Gastrocnemius medialis (tissue), 4 donors: ENCODE data around the gene MIAT. TPM values are rescaled to one million over a fixed set of nuclear protein-coding genes. Genes with fewer than 3 reads are reported as not detected.
A peak's percentile ranks its signal among the peaks of the same experiment; 100 is the strongest.

ENCODE experiments used
- ATAC-seq, 2 donors: fragments of 150-250 bp; one replicate each; pipeline ENCODE4 v1.9.1; 2016
- DNase-seq, 2 donors: peaks; one replicate each; pipeline ENCODE4 v3.0.0-alpha.2; 2019
- H3K27ac ChIP-seq, 4 donors: fragments of 200-600 bp; sonication (generic); 1 replicate in 1 of 4; 2 replicates in 3 of 4; pipeline ENCODE4 v1.5.1; 2016 to 2018; ENCODE audit warnings: mild to moderate bottlenecking in 2 of 4, moderate library complexity in 1 of 4
- H3K27me3 ChIP-seq, 3 donors: fragments of 200-600 bp; sonication (generic) in 2 of 3; 1 replicate in 1 of 3; 2 replicates in 2 of 3; pipeline versions ENCODE4 v1.5.1 to v1.6.0; 2016 to 2019; ENCODE audit warnings: mild to moderate bottlenecking in 1 of 3, moderate library complexity in 1 of 3
- H3K36me3 ChIP-seq, 2 donors: fragments of 200-600 bp; sonication (generic) in 1 of 2; one replicate each; pipeline ENCODE4 v1.5.1; 2017 to 2018
- H3K4me1 ChIP-seq, 2 donors: fragments of 200-600 bp; sonication (generic) in 1 of 2; one replicate each; pipeline ENCODE4 v1.5.1; 2016 to 2017; ENCODE audit warnings: mild to moderate bottlenecking in 2 of 2
- H3K4me3 ChIP-seq, 4 donors: fragments of 200-600 bp; sonication (generic) in 3 of 4; 1 replicate in 1 of 4; 2 replicates in 3 of 4; pipeline ENCODE4 v1.5.1; 2016 to 2019; ENCODE audit warnings: mild to moderate bottlenecking in 2 of 4
- H3K9me3 ChIP-seq, 3 donors: fragments of 200-600 bp; sonication (generic) in 2 of 3; 1 replicate in 1 of 3; 2 replicates in 2 of 3; pipeline ENCODE4 v1.5.1; 2016 to 2019
- POLR2A ChIP-seq, 2 donors: fragments of 450-650 bp; IDR thresholded peaks; one replicate each; pipeline ENCODE4 v1.6.1; 2017; ENCODE audit warnings: antibody characterized with exemption in 2 of 2, mild to moderate bottlenecking in 2 of 2, moderate library complexity in 2 of 2
- in situ Hi-C, 4 donors: fragments of 200-750 bp; cut with MboI; loops; one replicate each; pipeline versions ENCODE4 v1.15.0 to v1.8.0; 2017; ENCODE audit warnings: low sequenced_read_pairs in 4 of 4
- intact Hi-C: fragments of 100-400 bp; cut with DNase I; formaldehyde crosslinking; loops from one replicate; pipeline ENCODE4 v1.15.1; 2023; ENCODE audit warnings: low total_unique reads
- total RNA-seq, 4 donors: library from RNA; depleted of rRNA; stranded (reverse); fragments of >200 nt; gene quantifications; one replicate each; pipeline versions ENCODE4 v1.1.0 to v1.2.3, GENCODE V29; 2016
- TF ChIP-seq, protein P1 (sequence below), 5 experiments: fragments of 450-650 bp in 3 of 5; fragments of 200-600 bp in 2 of 5; sonication (generic) in 2 of 5; IDR thresholded peaks in 4 of 5; conservative IDR thresholded peaks in 1 of 5; 1 replicate in 4 of 5; 2 replicates in 1 of 5; pipeline ENCODE4 v1.5.1; 2016 to 2019; ENCODE audit warnings: antibody characterized with exemption in 5 of 5, mild to moderate bottlenecking in 3 of 5, moderate library complexity in 3 of 5

Gene MIAT
- total RNA-seq, 4 donors from 2014 or later, result 0.02 to 0.25 (median 0.07) TPM; not detected in 1

DNA sequence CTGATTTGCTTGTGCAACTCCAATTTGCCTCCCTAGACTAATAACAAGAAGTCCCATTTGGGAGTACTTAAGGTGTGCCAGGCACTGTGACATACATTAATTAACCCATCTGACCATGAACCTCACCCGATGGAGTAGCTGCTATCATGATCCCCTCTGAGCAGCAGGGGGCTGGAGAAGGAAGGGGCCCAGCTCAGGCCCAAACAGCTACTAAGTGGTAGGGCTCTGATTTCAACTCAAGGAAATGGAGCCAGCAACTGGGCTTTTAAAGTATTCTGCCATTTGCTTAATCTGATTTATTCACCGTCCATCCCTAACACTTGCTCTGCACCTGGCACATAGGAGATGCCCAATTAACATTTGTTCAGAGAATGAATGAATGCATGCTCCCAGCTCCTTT is 40.7 kb upstream of the MIAT start:
- intact Hi-C loops (no loop called here), in situ Hi-C loops (no loop called here)
- DNase-seq (no peak), ATAC-seq (no peak)
- Histone ChIP-seq H3K4me1 (no peaks in the 10 kb centered on the region), H3K36me3 (no peaks in the 10 kb centered on the region), H3K27ac (no peak overlapping the region), H3K27me3 (peaks cover 0 to 10% (median 8%) of the 10 kb centered on the region in 3 donors), H3K9me3 (no peaks in the 10 kb centered on the region), H3K4me3 (no peak overlapping the region)
- TF ChIP-seq, protein P1, sequence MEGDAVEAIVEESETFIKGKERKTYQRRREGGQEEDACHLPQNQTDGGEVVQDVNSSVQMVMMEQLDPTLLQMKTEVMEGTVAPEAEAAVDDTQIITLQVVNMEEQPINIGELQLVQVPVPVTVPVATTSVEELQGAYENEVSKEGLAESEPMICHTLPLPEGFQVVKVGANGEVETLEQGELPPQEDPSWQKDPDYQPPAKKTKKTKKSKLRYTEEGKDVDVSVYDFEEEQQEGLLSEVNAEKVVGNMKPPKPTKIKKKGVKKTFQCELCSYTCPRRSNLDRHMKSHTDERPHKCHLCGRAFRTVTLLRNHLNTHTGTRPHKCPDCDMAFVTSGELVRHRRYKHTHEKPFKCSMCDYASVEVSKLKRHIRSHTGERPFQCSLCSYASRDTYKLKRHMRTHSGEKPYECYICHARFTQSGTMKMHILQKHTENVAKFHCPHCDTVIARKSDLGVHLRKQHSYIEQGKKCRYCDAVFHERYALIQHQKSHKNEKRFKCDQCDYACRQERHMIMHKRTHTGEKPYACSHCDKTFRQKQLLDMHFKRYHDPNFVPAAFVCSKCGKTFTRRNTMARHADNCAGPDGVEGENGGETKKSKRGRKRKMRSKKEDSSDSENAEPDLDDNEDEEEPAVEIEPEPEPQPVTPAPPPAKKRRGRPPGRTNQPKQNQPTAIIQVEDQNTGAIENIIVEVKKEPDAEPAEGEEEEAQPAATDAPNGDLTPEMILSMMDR (IDR thresholded peaks at IDR 0.05 in 4 of 5, conservative IDR thresholded peaks at IDR 0.05 in 1 of 5), result no peak
- TF ChIP-seq POLR2A (IDR thresholded peaks at IDR 0.05), result no peak

DNA sequence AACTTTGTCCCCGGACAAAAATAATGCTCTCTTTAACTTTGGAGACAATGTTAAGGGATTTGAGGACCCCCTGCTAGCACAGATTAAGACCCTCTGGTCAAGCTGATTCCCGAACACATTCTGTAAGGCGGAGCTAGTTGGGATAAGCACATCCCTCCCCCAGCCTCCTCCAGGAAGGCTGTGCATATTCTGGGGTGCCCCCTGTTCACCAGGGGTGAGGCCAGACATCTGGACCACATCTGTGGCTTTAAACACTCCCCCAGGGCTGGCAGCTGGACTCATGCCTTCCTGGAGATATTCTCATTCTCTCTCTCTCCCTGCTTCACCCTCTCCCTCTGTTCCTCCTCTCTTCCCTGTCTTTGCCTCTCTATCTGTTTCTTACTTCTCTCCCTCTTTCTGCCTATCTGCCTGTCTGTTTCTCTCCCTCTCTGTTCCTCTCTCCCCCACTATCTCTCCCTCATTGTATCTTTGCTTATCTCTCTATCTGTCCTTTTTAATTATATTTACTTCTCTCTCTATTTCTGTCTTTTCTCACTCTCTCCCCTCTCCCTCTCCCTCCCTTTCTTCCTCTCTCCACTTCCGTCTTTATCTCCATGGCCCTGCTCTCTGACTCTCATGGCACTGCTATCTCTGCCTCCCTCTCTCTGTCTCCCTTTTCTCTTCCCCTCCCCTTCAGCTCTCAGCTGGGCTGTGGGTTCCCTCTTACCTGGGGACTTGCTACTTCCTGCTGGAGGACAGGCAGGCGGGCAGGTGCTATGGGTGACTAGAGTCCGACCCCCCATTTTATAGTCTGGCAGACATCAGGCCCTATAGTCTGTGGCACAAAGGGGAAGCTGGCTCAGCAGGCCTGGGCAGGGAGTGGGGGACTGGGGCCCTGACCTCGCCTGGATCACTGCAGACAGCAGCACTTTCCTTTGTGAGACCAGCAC is 39.9 kb upstream of the MIAT start, which contains the start of gene CRYBB1:
Gene CRYBB1, minus strand, starts transcription at position 757 of the 929 bp plus-strand sequence. CDS start 1,708 bp downstream, outside the sequence.
- Histone ChIP-seq H3K4me3 (no peak within 1 kb of the TSS), H3K9me3 (no peaks in the 10 kb centered on the region), H3K36me3 (no peaks in the 10 kb centered on the region), H3K4me1 (no peaks in the 10 kb centered on the region), H3K27ac (no peak within 1 kb of the TSS), H3K27me3 (peaks cover 0 to 10% (median 7%) of the 10 kb centered on the region in 3 donors)
- intact Hi-C loops (no loop called here), in situ Hi-C loops (no loop called here)
- TF ChIP-seq, protein P1 (IDR thresholded peaks at IDR 0.05 in 4 of 5, conservative IDR thresholded peaks at IDR 0.05 in 1 of 5), result no peak
- TF ChIP-seq POLR2A (IDR thresholded peaks at IDR 0.05), result no peak
- ATAC-seq, result no peak
- peak in 1 of 2 donors; percentile 6 for DNase-seq

DNA sequence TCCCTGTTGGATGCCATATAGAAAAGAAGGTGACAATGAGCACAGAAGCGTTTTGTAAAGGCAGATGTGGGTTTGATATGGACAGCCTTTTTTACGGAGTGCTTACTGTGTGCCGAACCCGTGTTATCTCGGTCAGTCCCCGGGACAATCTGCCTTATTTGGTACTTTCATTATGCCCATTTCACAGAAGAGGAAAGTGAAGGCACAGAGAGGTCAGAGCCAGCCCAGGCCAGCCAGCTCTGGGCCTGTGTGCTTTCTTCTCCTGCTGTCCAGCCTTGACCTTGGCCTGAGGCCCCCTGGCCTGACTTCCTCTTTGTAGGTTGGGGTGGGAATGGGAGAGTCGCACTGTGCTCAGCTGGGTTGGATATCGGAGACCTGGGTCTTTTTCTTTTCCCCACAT is 38.9 kb upstream of the MIAT start:
- no peaks in the 10 kb centered on the region for H3K4me1 ChIP-seq
- no peaks in the 10 kb centered on the region for H3K36me3 ChIP-seq
- ATAC-seq, result no peak
- H3K9me3 ChIP-seq, result no peaks in the 10 kb centered on the region
- H3K4me3 ChIP-seq, result no peak overlapping the region
- in situ Hi-C loops, result no loop called here
- no peak overlapping the region for H3K27ac ChIP-seq
- peaks cover 0 to 7% (median 0%) of the 10 kb centered on the region in 3 donors for H3K27me3 ChIP-seq
- no peak for DNase-seq
- intact Hi-C loops, result no loop called here
- TF ChIP-seq, protein P1 (IDR thresholded peaks at IDR 0.05 in 4 of 5, conservative IDR thresholded peaks at IDR 0.05 in 1 of 5), result no peak
- no peak for TF ChIP-seq POLR2A (IDR thresholded peaks at IDR 0.05)

DNA sequence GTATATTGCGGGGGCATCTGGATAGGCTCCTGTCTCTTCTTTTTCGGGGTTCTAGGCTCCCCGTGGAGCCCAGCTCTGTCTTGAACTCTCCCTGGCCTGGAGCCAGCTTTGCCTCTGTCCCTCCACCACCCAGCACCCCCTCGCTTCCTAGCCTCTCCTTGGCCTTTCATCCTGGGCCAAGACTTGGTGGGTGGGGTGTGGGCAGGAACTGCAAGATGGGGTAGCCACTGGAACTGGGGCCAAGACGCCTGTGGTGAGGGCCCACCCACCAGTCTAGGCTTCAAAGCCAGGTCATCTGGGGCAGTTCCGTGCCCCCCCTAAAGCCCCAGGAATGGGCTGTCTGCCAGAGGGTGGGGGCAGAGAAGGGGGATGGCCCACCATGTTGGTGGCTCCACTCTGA is 37.9 kb upstream of the MIAT start:
- Histone ChIP-seq H3K27me3 (peaks cover 0 to 4% (median 0%) of the 10 kb centered on the region in 3 donors), H3K27ac (no peak overlapping the region), H3K36me3 (no peaks in the 10 kb centered on the region), H3K9me3 (no peaks in the 10 kb centered on the region), H3K4me3 (no peak overlapping the region), H3K4me1 (no peaks in the 10 kb centered on the region)
- in situ Hi-C loops (no loop called here), intact Hi-C loops (no loop called here)
- no peak for ATAC-seq
- TF ChIP-seq, protein P1 (IDR thresholded peaks at IDR 0.05 in 4 of 5, conservative IDR thresholded peaks at IDR 0.05 in 1 of 5), result no peak
- no peak for TF ChIP-seq POLR2A (IDR thresholded peaks at IDR 0.05)
- DNase-seq, result no peak
